Muscle of leg (tissue), 11 donors: Measurements from ENCODE around the gene MYCN. TPM values are rescaled to one million over a fixed set of nuclear protein-coding genes. Genes with fewer than 3 reads are reported as not detected.

Experiments used
- DNase-seq: peaks from one replicate; pipeline ENCODE4 v3.0.0; 2013
- H3K27ac ChIP-seq: one replicate; pipeline ENCODE4 v1.5.1; 2013; ENCODE audit warnings: mild to moderate bottlenecking, low read length, control low read depth
- H3K27me3 ChIP-seq: one replicate; pipeline ENCODE4 v1.6.1; 2013; ENCODE audit warnings: low read length; ENCODE audit not compliant: control insufficient read depth, insufficient read depth
- H3K36me3 ChIP-seq: one replicate; pipeline ENCODE4 v1.6.1; 2013; ENCODE audit warnings: low read length; ENCODE audit not compliant: control insufficient read depth, insufficient read depth
- H3K4me1 ChIP-seq: one replicate; pipeline ENCODE4 v1.6.1; 2013; ENCODE audit warnings: low read length; ENCODE audit not compliant: control insufficient read depth, insufficient read depth
- H3K4me3 ChIP-seq: one replicate; pipeline ENCODE4 v1.5.1; 2013; ENCODE audit warnings: low read length, control low read depth
- H3K9me3 ChIP-seq: replicated peaks from 2 replicates; pipeline ENCODE4 v1.6.1; 2013; ENCODE audit warnings: low read depth, low read length; ENCODE audit not compliant: control insufficient read depth
- WGBS: methylation state at CpG from one replicate; pipeline ENCODE4 v1.1.5; 2013; ENCODE audit warnings: missing lambda C conversion rate; ENCODE audit not compliant: insufficient coverage; 5-methylcytosine and 5-hydroxymethylcytosine counted together
- polyA plus RNA-seq, 8 donors: library from polyadenylated mRNA; unstranded; fragments of 120-200 nt; gene quantifications; one replicate each; pipeline versions ENCODE4 v1.2.1 to v1.2.3, GENCODE V29; 2013; ENCODE audit warnings: inconsistent platforms in 1 of 8, low replicate concordance in 1 of 8; ENCODE audit not compliant: insufficient read length in 8 of 8, insufficient read depth in 1 of 8
- total RNA-seq: library from RNA; stranded (reverse); fragments of 120-200 nt; gene quantifications from one replicate; pipeline ENCODE4 v1.2.4, GENCODE V29; 2013

MYCN gene
- total and polyA plus RNA-seq, 9 donors, result 5.5 to 9.2 (median 6.6) TPM

DNA sequence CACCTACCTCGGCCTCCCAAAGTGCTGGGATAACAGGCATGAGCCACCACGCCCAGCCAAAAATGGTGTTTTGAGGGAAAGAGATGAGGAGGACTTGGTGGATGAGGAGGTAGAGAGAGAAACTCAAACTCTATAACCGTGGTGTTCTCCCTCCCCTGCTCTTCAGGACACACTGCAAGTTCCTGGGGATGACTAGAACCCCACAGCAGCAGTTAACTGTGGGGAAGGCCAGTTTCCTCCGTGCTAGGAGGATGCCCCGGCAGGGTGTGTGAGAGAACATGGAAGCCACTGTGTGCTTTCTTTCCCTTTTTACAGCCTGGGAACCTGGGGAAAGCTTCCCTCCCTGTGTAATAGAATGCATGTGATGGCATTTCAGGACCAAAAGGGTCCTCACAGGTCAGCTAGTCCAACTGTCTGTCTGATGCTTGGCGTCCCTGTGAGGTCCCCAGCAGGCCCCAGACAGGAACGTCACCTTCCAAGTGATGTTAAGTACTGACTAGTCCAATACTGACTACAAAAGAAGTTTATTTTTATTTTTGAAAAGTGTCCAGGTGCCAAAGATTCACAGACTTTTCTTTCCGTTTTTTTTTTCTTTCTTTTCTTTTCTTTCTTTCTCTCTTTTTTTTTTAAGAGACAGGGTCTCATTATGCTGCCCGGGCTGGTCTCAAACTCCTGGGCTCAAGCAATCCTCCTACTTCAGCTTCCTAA lies 38.9 kb downstream of the MYCN start:
- no peaks in the 10 kb centered on the region for H3K9me3 ChIP-seq
- WGBS, result no CpG with 5 or more reads among the region's 9 CpGs

DNA sequence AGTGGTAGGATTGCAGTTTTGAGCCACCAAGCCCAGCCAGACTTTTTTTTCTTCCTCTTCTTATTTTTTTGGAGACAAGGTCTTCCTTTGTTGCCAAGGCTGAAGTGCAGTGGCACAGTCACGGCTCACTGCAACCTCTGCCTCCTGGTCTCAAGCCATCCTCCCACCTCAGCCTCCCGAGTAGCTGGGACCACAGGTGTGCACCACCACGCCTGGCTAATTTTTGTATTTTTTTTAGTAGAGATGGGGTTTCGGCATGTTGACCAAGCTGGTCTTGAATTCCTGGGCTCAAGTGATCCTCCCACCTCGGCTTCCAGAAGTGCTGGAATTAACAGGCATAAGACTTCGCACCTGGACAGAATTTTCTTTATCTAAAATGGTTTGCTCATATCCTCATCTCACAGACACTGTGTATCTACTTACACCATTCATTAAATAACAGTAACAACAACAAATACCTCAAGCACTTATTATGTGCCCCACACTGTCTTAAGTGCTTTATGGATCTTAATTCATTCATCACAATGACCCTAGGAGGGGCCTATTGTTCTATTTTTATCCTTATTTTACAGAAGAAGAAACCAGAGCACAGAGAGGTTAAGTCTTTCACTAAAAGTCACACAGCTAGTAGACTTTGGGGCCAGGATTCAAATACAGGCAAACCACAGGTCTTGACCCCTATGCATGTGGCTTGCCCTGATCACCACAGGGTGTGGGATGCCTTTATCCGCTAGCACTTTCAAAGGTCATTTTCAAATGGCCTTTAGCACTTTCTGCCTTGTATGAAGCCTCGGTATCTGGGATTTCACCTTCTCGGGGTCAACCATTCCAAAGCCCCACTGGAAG lies 39.6 kb downstream of the MYCN start:
- no peaks in the 10 kb centered on the region for H3K36me3 ChIP-seq
- DNase-seq, result no peak

More for the DNA sequence above, 38.9 kb downstream of the MYCN start:
- Histone ChIP-seq H3K4me3 (no peak overlapping the region), H3K27me3 (no peaks in the 10 kb centered on the region), H3K27ac (no peak overlapping the region), H3K36me3 (no peaks in the 10 kb centered on the region), H3K4me1 (peaks cover 19% of the 10 kb centered on the region)
- no peak for DNase-seq

DNA sequence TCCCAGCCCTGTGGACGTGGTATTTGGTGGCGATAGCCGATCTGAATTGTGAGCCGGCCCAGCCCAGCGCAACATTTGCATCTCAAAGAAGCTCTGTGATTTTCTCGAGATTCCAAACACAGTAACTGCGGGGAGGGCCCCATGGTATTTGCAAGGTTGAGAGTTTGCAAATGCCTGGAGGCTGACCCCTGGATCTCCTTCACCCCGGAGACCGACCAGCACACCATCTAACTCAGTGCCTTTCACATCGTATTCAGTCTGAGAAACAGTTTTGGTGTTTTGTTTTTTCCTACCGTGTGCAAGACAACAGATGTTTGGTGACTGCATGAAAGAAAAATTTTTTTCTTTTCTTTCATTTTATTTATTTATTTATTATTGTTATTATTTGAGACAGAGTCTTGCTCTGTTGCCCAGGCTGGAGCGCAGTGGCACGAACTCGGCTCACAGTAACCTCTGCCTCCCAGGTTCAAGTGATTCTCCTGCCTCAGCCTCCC lies 40.3 kb downstream of the MYCN start:
- H3K27ac ChIP-seq, result no peak overlapping the region
- H3K27me3 ChIP-seq, result no peaks in the 10 kb centered on the region
- no peak overlapping the region for H3K4me3 ChIP-seq
- DNase-seq, result no peak
- H3K4me1 ChIP-seq, result peaks cover 29% of the 10 kb centered on the region
- no peaks in the 10 kb centered on the region for H3K36me3 ChIP-seq
- 62% methylated on average over 3 of the region's 14 CpGs for WGBS
- H3K9me3 ChIP-seq, result no peaks in the 10 kb centered on the region

More for the DNA sequence above, 39.6 kb downstream of the MYCN start:
- Histone ChIP-seq H3K4me1 (peaks cover 26% of the 10 kb centered on the region), H3K27ac (no peak overlapping the region), H3K4me3 (no peak overlapping the region), H3K9me3 (no peaks in the 10 kb centered on the region), H3K27me3 (no peaks in the 10 kb centered on the region)
- 81% methylated on average over 7 of the region's 9 CpGs for WGBS

DNA sequence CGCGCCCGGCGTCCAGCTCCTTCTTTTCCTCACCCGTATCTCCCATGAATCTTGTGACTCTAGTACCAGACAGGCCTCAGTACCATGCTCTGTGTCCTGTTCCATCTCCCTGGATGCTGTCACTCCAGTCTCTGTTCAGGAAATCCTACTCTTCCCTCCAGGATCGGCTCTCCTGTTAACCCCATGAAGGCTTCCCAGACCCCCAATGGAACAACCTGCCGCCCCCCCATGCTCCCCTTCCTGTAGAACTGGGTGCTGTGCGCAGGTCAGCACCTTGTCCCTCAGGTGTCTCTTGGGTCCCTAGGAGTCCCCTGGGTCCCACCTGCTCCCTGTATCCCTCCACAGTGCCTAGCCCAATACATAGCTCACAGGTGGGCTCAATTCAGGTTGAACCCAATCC lies 41.3 kb downstream of the MYCN start:
- WGBS, result 92% methylated on average over 8 of the region's 8 CpGs
- Histone ChIP-seq H3K4me1 (peaks cover 36% of the 10 kb centered on the region), H3K27ac (no peak overlapping the region), H3K9me3 (no peaks in the 10 kb centered on the region), H3K36me3 (no peaks in the 10 kb centered on the region), H3K4me3 (no peak overlapping the region), H3K27me3 (no peaks in the 10 kb centered on the region)
- DNase-seq, result no peak

DNA sequence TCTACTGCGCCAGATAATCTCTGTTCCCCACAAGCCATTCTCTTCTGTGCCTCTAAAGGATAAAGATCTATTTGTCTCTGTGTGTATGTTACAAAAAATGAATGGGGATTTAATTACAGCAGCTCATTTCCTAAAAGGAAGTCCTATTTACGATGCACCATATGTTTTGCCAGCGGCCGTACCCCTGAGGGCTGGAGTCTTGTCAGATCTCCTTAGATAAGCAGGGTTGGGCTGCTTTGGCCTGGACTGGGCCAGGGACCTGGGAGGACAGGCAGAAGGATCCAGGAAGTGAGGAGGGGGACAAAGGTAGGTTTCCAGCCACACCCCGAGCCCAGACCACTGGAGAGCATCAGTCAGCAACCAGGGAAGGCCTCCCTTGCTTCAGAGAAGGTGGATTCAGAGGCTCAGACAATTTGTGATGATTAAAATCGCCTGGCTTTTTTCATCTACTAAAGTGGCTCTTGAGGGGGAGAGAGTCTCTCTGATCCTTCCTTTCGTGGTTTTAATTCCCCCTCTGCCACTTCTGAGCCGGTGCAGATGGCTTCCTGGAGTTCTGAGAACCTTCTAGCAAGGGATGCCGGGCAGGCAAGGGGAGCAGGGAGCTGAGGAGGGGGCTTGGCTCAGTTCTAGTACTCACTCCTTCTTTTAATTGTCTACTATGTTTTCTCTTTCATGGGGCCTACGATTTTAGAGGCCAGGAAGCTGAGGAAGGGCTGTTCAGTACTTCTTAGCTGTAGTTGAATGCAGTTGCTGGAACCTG lies 42.1 kb downstream of the MYCN start:
- 30% methylated on average over 2 of the region's 10 CpGs for WGBS
- Histone ChIP-seq H3K4me1 (peaks cover 38% of the 10 kb centered on the region), H3K27ac (no peak overlapping the region), H3K27me3 (no peaks in the 10 kb centered on the region), H3K4me3 (no peak overlapping the region), H3K36me3 (no peaks in the 10 kb centered on the region), H3K9me3 (no peaks in the 10 kb centered on the region)
- DNase-seq, result no peak

DNA sequence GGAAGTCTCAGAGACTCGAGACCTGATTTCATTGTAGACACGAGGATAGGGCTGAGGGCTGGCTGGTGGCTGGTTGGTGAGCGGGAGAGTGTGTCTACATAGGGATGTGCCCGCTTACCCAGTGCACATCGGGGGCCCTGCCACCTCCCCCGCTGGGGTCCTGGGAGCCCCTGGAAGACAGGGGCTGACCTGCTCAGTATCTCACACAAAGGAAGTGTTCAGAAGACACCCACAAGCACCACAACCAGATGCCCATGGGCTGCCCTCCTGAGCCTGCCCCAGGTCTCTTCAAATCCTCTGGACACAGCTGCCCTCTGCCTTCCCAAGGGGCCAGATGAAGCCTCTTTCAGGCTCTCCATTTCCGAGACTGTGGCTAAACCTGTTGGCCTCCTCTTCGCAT lies 43.1 kb downstream of the MYCN start:
- 90% methylated on average over 5 of the region's 8 CpGs for WGBS
- H3K27ac ChIP-seq, result no peak overlapping the region
- no peaks in the 10 kb centered on the region for H3K9me3 ChIP-seq
- H3K27me3 ChIP-seq, result no peaks in the 10 kb centered on the region
- H3K4me3 ChIP-seq, result no peak overlapping the region
- no peaks in the 10 kb centered on the region for H3K36me3 ChIP-seq
- H3K4me1 ChIP-seq, result peaks cover 38% of the 10 kb centered on the region
- no peak for DNase-seq

DNA sequence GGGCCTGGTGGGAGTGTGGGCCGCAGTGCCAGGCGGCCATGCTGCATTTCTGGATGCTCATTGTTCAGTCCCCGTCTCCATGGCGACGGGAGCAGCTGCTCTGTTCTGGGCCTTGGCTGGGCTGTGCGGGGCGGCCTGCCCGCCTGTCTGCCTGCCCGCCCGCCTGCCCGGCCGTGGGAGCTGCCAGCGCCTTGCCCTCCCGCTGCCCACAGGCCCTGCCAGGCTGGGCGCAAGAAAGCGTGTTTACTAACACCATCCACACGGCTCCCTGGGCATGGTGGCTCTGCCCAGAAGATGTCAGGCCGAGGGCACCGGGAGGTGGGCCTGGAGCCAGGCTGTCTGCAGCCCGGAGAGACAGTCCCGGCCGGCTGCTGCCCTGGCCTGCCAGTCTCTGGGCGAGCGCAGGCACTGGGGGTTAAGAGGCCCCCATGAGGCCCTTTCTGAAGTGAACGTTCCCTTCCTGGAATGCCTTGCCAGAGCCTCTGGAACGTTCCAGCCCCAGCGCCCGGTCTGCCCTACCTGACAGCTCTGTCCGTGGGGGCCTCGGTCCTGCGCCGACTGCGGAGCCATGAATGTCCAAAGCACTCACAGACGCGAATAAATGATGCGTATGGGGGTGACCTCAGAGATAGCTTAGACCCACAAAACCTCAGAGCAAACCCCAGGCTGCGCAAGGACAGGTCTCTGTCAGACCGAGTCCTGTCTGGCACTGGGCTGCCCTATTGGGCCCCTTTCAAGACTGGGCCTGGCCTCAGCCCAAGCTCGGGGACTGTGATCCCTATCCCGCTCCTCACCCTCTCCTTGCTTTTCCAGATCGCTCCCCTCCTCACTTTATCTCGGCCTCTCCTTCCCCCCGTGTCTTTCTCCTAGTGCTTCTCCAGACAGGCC lies 44.3 kb downstream of the MYCN start:
- peaks cover 38% of the 10 kb centered on the region for H3K4me1 ChIP-seq
- no peaks in the 10 kb centered on the region for H3K9me3 ChIP-seq
- peak; percentile 86 for DNase-seq
- no peak overlapping the region for H3K4me3 ChIP-seq
- no peaks in the 10 kb centered on the region for H3K27me3 ChIP-seq
- H3K36me3 ChIP-seq, result no peaks in the 10 kb centered on the region
- H3K27ac ChIP-seq, result peak overlapping the region; percentile 53
- WGBS, result 73% methylated on average over 32 of the region's 43 CpGs

DNA sequence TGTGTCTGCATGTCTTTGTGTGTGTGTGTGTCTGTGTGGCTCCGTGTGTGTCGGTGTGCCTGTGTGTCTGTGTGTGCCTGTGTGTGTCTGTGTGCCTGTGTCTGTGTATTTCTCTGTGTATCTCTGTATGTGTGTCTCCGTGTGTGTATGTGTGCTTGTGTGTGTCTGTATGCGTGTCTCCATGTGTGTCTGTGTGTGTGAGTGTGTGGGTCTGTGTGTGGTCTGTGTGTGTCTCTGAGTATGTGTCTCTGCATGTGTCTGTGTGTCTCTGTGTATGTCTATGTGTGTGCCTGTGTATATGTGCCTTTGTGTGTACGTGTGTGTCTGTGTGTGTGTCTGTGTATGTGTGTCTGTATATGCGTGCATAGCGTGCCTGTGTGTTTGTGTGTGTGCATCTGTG lies 45.2 kb downstream of the MYCN start:
- H3K27me3 ChIP-seq, result no peaks in the 10 kb centered on the region
- no peaks in the 10 kb centered on the region for H3K9me3 ChIP-seq
- 95% methylated on average over 7 of the region's 7 CpGs for WGBS

DNA sequence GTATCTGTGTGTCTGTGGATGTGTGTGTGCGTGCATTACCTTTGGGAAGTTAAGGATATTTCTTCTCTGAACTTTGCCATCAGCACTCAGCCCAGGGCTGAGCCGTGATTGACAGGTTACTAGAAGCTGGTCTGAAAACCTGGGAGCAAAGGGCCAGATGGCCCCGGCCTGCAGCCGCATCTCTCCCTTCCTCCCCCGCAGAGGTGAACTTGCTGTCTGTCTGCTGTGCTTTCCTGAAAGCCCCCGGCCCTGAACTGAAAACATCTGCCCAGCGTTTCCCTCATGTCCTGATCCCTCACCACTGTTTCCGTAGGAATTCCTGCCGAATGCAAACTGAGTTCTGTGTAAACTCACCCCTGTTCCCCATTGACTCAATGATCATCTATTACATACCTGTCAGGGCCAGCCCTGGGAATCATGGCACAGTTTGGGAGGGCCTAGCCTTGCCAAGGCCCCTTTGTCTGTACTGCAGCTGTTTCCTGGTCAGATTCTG lies 45.8 kb downstream of the MYCN start:
- no peak for DNase-seq
- Histone ChIP-seq H3K36me3 (no peaks in the 10 kb centered on the region), H3K4me3 (no peak overlapping the region), H3K27ac (no peak overlapping the region), H3K4me1 (peaks cover 38% of the 10 kb centered on the region), H3K9me3 (no peaks in the 10 kb centered on the region), H3K27me3 (no peaks in the 10 kb centered on the region)
- WGBS, result 34% methylated on average over 5 of the region's 9 CpGs

More for the DNA sequence above, 45.2 kb downstream of the MYCN start:
- no peak overlapping the region for H3K4me3 ChIP-seq
- H3K36me3 ChIP-seq, result no peaks in the 10 kb centered on the region
- no peak for DNase-seq
- no peak overlapping the region for H3K27ac ChIP-seq
- peaks cover 38% of the 10 kb centered on the region for H3K4me1 ChIP-seq
